Sigmoid colon (tissue), 7 donors: ENCODE measurements around the gene CDC20. TPM values are rescaled to one million over a fixed set of nuclear protein-coding genes. Genes with fewer than 3 reads are reported as not detected.

Experiments
- DNase-seq: peaks from one replicate; pipeline ENCODE4 v3.0.0-alpha.2; 2019
- H3K27ac ChIP-seq, 4 donors: fragments of 200-600 bp; sonication (generic); one replicate each; pipeline ENCODE4 v1.5.1; 2016 to 2019; ENCODE audit warnings: mild to moderate bottlenecking in 1 of 4
- H3K27me3 ChIP-seq, 3 donors: fragments of 200-600 bp; sonication (generic); one replicate each; pipeline ENCODE4 v1.5.1; 2019; ENCODE audit warnings: mild to moderate bottlenecking in 1 of 3
- H3K36me3 ChIP-seq, 4 donors: fragments of 200-600 bp; sonication (generic); one replicate each; pipeline ENCODE4 v1.5.1; 2016 to 2019
- H3K4me1 ChIP-seq, 4 donors: fragments of 200-600 bp; sonication (generic); one replicate each; pipeline ENCODE4 v1.5.1; 2017 to 2019
- H3K4me3 ChIP-seq, 4 donors: fragments of 200-600 bp; sonication (generic); one replicate each; pipeline ENCODE4 v1.5.1; 2017 to 2019; ENCODE audit warnings: mild to moderate bottlenecking in 2 of 4, moderate library complexity in 1 of 4
- H3K9me3 ChIP-seq, 4 donors: fragments of 200-600 bp in 3 of 4; sonication (generic) in 3 of 4; one replicate each; pipeline versions ENCODE4 v1.5.1 to v1.6.1; 2013 to 2019
- EP300 ChIP-seq, 4 donors: sonication (generic); formaldehyde crosslinking; IDR thresholded peaks; one replicate each; pipeline ENCODE4 v1.6.1; 2017; ENCODE audit warnings: antibody characterized with exemption in 4 of 4
- POLR2A ChIP-seq, 2 donors: fragments of 450-650 bp; IDR thresholded peaks; one replicate each; pipeline ENCODE4 v1.6.1; 2016; ENCODE audit warnings: antibody characterized with exemption in 2 of 2, mild to moderate bottlenecking in 2 of 2, moderate library complexity in 2 of 2
- POLR2AphosphoS5 ChIP-seq, 4 donors: sonication (generic); formaldehyde crosslinking; IDR thresholded peaks; one replicate each; pipeline ENCODE4 v1.6.1; 2017; ENCODE audit warnings: antibody characterized with exemption in 4 of 4
- WGBS, 2 donors: extraction: QIAGEN DNeasy Blood & Tissue Kit; methylation state at CpG; one replicate each; pipeline ENCODE4 v1.1.7; 2013; 5-methylcytosine and 5-hydroxymethylcytosine counted together
- intact Hi-C: fragments of 100-400 bp; cut with DNase I; formaldehyde crosslinking; loops from one replicate; pipeline ENCODE4 v1.15.1; 2023
- polyA plus RNA-seq, 3 donors: library from polyadenylated mRNA; stranded (reverse); fragments of 200-250 nt; gene quantifications; one replicate each; pipeline ENCODE4 v1.2.3, GENCODE V29; 2013
- total RNA-seq, 4 donors: library from RNA; depleted of rRNA; stranded (reverse); fragments of >200 nt; gene quantifications; one replicate each; pipeline ENCODE4 v1.1.0, GENCODE V29; 2016
- TF ChIP-seq, protein P1 (sequence below), 4 experiments: fragments of 450-650 bp in 3 of 4; fragments of 200-600 bp in 1 of 4; IDR thresholded peaks; one replicate each; pipeline ENCODE4 v1.5.1; 2016 to 2019; ENCODE audit warnings: antibody characterized with exemption in 4 of 4, mild to moderate bottlenecking in 3 of 4, moderate library complexity in 2 of 4
- donor health status: healthy with polysubstance abuse.
- donor health status: Bipolar disorder and iron deficiency.
- donor health status: healthy.

The CDC20 gene
- total and polyA plus RNA-seq, 7 donors, result 0.66 to 65.7 (median 3.4) TPM

DNA sequence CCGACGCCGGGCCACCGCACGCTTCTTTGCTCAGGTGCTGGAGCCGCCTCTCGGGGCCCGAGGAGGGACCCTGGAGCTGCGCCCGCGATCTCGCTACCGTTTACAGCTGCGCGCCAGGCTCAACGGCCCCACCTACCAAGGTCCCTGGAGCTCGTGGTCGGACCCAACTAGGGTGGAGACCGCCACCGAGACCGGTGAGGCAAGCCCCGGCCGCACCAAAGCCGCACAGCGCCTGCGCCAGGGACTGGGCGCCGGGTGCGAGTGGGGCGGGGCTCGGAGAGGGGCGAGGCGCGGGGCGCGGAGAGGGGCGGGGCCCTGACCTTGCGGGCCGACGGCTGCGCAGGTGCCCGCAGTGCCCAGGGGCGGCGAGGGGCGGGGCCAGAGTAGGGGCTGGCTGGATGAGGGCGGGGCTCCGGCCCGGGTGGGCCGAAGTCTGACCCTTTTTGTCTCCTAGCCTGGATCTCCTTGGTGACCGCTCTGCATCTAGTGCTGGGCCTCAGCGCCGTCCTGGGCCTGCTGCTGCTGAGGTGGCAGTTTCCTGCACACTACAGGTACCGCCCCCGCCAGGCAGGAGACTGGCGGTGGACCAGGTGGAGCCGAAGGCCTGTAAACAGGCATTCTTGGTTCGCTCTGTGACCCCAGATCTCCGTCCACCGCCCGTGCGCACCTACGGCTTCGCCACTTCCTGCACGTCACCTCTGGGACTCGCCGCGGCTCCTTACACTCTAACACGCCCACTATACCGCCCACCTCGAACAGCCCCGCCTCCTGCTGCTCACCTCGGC lies 9.8 kb upstream of the CDC20 start:
- Histone ChIP-seq H3K4me1 (peaks cover 0 to 23% (median 16%) of the 10 kb centered on the region in 4 donors), H3K9me3 (no peaks in the 10 kb centered on the region), H3K36me3 (no peaks in the 10 kb centered on the region), H3K27me3 (no peaks in the 10 kb centered on the region), H3K27ac (peak overlapping the region; percentile 82 to 94 (median 88)), H3K4me3 (peak overlapping the region; percentile 47 to 62 (median 60))
- WGBS, 2 donors, result 8 to 47% methylated on average over 72 of the region's 72 CpGs
- peak; percentile 91 for DNase-seq
- TF ChIP-seq POLR2AphosphoS5 (IDR thresholded peaks at IDR 0.05) (peak; percentile 55 to 68 (median 60)), EP300 (IDR thresholded peaks at IDR 0.05) (no peak)
- intact Hi-C loops, result loop anchor here (5.0 kb wide), 1 partner anchor 112 kb away; no protein-coding TSS in a partner anchor

DNA sequence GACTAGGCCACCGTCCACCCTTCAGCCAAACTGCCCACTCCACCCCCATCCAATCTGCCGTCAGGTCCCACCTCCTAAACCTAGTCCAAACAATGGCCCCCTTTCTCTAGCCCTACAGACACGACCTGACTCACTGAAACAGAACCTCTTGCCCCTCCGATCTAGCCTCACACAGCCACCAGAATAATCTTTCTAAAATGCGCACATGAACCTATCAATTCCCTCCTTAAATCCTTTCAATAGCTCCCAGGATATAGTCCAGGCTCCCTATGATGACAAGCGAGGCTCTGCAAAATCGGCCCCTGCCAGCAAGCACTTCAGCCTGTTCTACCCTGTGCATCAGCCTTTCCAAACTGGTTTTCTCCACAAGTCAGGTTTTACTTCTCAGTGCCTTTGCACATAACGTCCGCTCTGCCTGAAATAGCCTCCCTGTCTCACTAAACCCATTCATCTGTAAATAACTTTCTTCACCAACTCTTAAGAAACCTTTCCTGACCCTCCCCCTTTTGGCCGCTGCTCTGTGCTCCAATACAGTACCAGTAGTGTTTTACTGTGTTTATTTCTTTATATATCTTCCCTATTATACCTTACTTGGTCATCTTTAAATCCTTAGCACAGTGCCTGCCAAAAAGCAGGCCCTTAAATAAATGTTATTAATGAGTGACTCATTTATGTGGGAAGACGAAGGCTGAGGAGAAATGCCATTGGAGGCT lies 9.0 kb upstream of the CDC20 start:
- intact Hi-C loops, result loop anchor here (5.0 kb wide), 1 partner anchor 112 kb away; no protein-coding TSS in a partner anchor

DNA sequence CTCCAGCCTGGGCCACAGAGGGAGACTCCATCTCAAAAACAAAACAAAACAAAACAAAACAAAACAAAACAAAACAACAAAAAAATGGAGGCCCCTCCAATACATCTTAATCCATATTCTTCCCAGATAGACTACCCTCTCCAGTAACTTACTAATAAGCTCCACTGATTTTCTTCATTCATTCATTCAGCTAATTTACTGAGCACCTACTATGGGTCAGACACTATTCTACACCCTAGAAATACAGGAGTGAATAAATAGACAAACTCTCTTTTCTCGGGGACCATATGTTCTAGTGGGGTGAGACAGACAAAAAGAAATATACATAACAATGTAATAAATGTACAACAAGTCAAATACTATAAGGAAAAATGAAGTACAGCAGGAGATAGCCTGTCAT lies 7.8 kb upstream of the CDC20 start:
- Histone ChIP-seq H3K4me3 (no peak overlapping the region), H3K27me3 (no peaks in the 10 kb centered on the region), H3K9me3 (no peaks in the 10 kb centered on the region), H3K27ac (peak overlapping the region in 2 of 4 donors; percentile 82 to 94), H3K36me3 (no peaks in the 10 kb centered on the region), H3K4me1 (peaks cover 0 to 23% (median 16%) of the 10 kb centered on the region in 4 donors)
- DNase-seq, result no peak
- no peak for TF ChIP-seq POLR2A (IDR thresholded peaks at IDR 0.05)
- no peak for TF ChIP-seq POLR2AphosphoS5 (IDR thresholded peaks at IDR 0.05)
- no peak for TF ChIP-seq EP300 (IDR thresholded peaks at IDR 0.05)
- TF ChIP-seq, protein P1, sequence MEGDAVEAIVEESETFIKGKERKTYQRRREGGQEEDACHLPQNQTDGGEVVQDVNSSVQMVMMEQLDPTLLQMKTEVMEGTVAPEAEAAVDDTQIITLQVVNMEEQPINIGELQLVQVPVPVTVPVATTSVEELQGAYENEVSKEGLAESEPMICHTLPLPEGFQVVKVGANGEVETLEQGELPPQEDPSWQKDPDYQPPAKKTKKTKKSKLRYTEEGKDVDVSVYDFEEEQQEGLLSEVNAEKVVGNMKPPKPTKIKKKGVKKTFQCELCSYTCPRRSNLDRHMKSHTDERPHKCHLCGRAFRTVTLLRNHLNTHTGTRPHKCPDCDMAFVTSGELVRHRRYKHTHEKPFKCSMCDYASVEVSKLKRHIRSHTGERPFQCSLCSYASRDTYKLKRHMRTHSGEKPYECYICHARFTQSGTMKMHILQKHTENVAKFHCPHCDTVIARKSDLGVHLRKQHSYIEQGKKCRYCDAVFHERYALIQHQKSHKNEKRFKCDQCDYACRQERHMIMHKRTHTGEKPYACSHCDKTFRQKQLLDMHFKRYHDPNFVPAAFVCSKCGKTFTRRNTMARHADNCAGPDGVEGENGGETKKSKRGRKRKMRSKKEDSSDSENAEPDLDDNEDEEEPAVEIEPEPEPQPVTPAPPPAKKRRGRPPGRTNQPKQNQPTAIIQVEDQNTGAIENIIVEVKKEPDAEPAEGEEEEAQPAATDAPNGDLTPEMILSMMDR (IDR thresholded peaks at IDR 0.05), result no peak
- intact Hi-C loops, result no loop called here
- WGBS, 2 donors, result 84 to 90% methylated on average over 1 of the region's 1 CpG

More for the DNA sequence above, 9.0 kb upstream of the CDC20 start:
- DNase-seq, result peak; percentile 73
- peak overlapping the region; percentile 82 to 94 (median 88) for H3K27ac ChIP-seq
- H3K36me3 ChIP-seq, result no peaks in the 10 kb centered on the region
- peak overlapping the region; percentile 47 to 62 (median 60) for H3K4me3 ChIP-seq
- H3K9me3 ChIP-seq, result no peaks in the 10 kb centered on the region
- TF ChIP-seq, protein P1 (IDR thresholded peaks at IDR 0.05), result no peak
- TF ChIP-seq POLR2AphosphoS5 (IDR thresholded peaks at IDR 0.05) (peak in 3 of 4 donors; percentile 5 to 48 (median 22)), EP300 (IDR thresholded peaks at IDR 0.05) (peak in 2 of 4 donors; percentile 3 to 39), POLR2A (IDR thresholded peaks at IDR 0.05) (no peak)
- peaks cover 0 to 23% (median 16%) of the 10 kb centered on the region in 4 donors for H3K4me1 ChIP-seq
- H3K27me3 ChIP-seq, result no peaks in the 10 kb centered on the region
- WGBS, 2 donors, result 37 to 63% methylated on average over 11 of the region's 11 CpGs

DNA sequence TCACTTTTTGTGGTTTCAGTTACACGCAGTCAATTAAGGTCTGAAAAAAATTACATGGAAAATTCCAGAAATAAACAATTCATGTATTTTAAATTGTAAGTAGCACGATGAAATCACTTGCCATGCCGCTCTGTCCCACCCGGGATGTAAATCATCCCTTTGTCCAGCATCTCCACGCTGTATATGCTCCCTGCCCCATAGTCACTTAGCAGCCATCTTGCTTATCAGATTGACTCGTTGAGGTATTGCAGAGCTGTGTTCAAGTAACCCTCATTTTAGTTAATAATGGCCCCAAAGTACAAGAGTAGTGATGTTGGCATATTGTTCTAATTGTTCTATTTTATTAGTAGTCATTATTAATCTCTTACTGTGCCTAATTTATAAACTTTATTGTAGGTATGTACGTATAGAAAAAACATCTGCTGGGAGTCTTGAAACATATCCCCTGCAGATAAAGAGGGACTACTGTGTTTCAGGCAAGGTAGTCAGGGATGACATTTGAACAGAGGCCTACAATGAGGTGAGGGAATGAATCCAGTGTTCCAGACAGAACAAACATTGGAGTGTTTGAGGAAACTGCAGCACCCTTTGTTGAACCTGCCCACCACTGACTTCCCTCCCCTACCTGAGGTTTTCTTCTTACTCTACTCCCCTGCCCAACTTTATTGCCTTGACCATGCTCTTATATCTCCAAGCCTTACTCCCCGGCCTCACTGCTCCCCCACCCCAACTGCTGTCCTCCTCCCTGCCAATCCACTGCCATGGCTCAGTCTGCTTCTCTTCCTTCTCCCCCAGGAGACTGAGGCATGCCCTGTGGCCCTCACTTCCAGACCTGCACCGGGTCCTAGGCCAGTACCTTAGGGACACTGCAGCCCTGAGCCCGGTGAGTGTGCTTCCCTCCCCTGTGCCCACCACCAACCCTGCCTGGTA lies 7.1 kb upstream of the CDC20 start:
- intact Hi-C loops, result no loop called here

More for the DNA sequence above, 7.1 kb upstream of the CDC20 start:
- Histone ChIP-seq H3K4me1 (peaks cover 0 to 23% (median 16%) of the 10 kb centered on the region in 4 donors), H3K4me3 (no peak overlapping the region), H3K27ac (peak overlapping the region in 1 of 4 donors; percentile 94), H3K36me3 (no peaks in the 10 kb centered on the region), H3K27me3 (no peaks in the 10 kb centered on the region), H3K9me3 (no peaks in the 10 kb centered on the region)
- WGBS, 2 donors, result 81 to 85% methylated on average over 10 of the region's 10 CpGs
- DNase-seq, result no peak
- TF ChIP-seq, protein P1 (IDR thresholded peaks at IDR 0.05), result no peak
- TF ChIP-seq POLR2A (IDR thresholded peaks at IDR 0.05) (no peak), POLR2AphosphoS5 (IDR thresholded peaks at IDR 0.05) (no peak), EP300 (IDR thresholded peaks at IDR 0.05) (no peak)
